ENCODE results near the gene STUM.

STUM gene

GRCh38 chr1:226643177-226643576 is 94.6 kb downstream of the STUM start:
- no peak for FAIRE-seq

DNA sequence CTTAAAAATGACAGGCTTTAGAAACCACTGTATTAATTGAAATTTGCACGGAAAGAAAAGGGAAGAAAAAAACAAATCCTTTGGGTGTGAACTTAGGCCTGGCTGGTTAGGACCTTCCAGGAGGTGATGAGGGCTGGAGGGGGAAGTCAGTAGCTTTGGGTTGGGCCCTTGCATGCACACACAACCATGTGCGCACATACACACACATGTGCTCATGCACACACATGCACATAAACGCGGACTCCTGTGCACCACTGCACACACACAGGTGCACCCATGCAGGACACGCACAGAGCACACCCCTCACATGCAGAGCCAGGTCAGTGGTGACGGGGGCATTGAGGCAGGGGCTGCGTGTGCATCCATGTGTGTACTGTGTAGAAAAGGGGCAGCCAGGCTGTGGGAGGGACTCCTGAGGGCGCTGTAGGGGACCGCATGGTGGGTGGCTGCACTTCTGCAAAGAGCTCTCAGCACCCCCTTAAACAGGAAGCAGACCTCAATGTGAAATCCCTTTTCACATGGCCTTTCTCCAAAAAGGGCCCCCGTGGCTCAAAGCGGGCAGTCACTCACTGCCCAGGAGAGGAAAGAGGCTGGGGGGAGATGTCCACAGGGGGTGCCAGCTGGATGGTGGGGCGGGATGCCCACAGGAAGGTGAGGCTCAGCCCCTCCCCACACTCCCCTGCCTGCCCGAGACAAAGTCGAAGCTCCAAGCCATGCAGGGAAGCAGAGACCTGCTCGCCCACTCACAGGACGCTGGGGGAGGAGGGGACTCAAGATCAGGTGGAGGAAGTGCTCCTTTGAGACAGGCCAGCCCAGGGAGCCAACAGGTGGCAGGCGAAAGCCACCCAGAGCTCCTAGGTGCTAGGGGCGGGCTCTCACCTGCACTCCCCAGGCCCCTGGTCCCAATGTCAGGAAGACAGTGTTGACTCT is 95.3 kb downstream of the STUM start:
- no peak for FAIRE-seq

- no peak for FAIRE-seq
These were observed 96.1 kb downstream of the STUM start for GRCh38 chr1:226644541-226645176.

DNA sequence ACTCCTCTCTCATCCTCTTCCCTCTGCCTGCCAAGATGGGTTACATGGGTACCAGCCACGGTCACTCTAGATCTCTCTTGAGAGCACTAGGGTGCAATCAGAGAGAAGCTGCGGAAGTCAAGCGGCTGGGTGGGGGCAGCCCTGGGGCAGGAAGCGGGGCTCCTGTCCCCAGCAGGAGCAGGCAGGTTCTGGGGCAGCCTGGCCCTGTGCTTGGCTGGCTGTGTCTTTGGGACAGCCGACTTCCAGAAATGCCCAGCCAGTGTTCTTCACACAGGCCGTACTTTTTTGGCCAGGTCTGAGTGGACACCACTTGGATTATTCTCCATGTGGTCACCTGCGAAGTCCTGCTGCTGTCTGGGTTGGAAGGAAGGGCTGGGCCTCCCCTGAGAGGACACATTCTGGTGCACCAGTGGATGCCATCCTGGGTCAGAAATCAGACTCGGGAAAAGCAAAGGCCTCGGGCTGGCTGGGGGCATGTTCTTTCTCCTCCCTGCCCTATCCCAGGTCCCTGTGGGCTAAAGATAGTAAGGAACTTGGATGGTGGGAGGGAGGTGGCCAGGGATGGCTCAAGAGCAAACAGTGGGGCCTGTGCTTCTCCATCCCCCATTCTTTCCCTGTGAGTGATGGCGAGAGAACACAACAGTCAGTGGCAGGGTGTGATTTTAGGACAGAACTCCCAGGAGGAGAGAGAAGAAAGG is 96.9 kb downstream of the STUM start:
- no peak for FAIRE-seq

DNA sequence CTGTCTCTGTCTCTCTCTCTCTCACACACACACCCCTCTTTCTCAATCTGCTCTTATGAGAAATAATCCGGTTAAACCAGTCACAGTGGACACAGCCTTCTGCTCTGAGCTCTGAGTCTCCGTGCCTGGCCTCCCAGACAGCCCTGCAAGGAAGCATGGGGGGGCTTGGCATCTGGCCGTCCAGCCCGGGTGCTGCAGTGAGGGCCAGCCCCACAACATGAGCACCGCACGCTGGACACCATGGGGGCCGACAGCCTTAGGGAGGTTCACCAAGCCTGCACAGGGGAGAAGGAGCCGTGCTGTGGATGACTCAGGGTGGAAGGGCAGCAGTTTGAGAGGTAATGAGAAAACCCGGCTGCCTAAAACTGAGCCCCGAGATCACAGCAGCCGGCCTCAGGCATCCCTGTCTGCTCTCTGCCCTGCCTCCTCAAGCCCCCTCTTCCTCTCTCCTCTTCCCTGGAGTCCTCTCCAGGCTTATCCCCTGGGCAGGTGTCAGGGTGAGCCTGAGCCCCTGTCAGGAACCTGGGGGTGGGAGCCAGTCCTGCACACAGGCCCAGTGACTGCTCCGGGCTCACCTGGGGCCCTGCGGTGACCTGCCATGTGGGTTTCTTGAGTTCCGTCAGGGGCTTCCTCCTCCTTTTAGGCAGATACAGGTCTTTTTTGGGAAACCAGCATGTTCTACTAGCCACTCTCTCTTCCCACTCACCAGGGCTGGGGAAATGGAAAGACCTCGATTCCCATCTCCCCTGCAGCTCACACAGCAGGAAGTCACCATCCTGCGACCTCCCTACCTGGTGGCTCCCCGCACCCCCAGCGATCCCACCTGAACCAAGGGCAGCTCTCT is 97.7 kb downstream of the STUM start:
- FAIRE-seq, result no peak

DNA sequence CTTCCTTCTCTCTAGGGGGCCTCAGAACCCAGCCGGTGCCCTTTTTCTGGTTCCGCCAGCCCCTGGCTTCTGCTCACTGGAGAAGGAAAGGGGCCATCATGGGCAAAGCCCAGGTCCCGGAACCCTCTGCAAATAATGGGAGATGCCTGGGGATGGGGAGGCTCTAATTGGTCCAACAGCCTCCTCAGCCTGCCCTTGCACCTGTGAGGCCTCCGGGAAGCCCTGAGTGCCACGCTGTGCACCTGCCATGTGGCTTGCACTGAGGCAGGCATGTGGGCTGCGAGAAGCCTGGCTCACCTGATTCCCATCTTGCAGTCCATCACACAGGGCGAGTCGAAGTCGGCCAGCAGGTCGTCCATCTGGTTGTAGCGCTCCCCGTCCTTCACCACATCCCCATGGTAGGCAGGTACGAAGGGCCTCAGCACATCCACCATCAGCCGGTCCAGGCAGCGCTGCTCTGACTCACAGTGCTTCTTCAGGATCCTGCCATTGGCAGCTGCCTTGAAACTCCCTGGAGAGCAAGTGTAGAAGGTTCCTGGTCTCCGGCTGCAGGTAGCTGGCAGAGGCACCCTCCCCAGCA is 98.4 kb downstream of the STUM start:
- no peak for FAIRE-seq

- FAIRE-seq, result no peak
These were observed 99.2 kb downstream of the STUM start for GRCh38 chr1:226647719-226648118.

- FAIRE-seq, result no peak
These were observed 99.9 kb downstream of the STUM start for GRCh38 chr1:226648421-226648820.

DNA sequence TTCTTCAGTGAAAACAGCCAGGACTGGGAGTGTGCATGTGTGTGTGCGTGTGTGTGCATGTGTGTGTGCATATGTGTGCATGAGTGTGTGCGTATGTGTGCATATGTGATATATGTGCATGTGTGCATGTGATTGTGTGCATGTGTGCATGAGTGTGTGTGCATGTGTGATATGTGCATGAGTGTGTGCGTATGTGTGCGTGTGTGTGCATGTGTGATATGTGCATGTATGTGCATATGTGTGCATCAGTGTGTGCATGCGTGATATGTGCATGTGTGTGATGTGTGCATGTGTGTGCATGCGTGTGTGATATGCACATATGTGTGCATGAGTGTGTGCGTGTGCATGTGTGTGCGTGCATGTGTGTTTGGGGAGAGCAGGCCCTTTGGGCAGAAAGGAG is 100.7 kb downstream of the STUM start:
- FAIRE-seq, result no peak

DNA sequence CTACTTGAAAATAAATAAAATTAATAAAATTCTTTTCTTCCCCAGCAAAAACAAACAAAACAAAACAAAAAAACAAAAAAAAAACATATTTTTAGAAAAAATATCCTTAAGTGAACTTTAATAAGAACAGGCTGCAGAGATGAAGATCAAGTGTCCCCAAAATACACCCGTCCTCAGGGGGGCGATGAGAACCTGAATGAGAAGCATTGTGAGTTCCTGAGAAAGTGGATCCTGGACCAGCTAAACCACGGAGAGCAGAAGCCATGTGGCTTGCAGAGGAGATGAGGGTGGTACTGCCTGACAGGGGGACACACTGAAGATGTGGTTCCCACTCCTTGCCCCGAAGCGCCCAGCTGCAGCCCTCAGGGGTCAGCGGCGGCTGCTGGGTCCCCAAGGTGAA is 101.2 kb downstream of the STUM start:
- no peak for FAIRE-seq

DNA sequence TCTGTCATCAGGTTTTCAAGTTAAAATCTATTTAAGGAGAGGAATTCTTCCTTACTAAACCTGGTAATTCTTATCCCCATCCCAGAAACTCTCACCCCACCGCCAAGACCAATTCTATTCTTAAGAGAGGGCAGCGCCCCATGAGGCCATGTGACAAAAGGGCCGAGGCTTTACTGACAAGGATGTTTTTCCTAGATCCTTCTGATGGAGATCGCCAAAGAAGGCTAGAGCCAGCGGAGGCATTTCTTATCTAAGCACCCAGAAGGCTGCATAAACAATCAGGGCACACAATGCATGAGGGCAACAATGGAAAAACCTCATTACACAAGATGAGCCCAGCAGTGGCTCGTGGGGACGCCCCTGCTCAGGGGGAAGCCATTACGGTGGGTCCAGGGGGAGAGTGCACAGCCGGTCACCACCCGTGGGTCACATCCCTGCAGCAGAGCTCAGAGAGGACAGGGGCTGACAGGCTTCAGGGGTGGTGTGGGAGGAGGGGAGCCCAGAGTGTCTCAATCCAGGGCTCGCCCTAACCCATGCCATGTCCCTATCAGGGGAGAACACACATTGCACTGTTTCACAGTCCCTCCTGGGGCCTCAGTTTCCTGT is 101.8 kb downstream of the STUM start:
- no peak for FAIRE-seq

DNA sequence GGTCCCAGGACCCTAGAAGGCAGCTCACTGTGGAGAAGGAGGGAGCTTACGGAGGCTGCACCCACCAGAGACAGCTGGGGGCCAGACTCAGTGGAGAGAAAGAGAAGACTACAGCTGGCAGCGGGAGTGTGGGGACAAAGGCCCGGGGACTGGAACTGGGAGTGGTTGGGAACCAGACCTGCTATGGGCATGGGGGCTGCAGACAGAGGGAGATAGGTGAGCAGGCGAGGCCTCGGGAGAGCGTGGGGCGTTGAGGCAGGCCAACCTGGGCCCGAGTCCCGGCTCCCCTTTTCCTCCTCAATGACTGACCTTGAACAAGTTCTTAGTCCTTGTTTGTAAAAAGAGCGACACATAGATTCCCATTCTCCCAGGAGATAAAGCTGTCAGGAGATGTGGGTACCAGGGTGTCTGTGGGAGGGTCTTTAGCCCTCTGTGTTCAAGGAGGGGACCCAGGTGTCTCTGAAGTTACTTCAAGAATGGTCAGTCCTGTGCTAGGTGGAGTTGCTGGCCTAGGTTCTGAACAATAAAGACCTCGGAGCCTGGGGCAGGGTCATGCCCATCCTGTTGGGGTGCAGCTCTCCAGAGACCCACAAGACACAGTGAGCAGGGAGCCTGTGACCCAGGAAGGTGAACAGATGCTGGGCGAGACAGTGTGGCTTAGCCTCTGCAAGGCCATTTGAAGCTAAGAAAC is 102.6 kb downstream of the STUM start:
- FAIRE-seq, result no peak

DNA sequence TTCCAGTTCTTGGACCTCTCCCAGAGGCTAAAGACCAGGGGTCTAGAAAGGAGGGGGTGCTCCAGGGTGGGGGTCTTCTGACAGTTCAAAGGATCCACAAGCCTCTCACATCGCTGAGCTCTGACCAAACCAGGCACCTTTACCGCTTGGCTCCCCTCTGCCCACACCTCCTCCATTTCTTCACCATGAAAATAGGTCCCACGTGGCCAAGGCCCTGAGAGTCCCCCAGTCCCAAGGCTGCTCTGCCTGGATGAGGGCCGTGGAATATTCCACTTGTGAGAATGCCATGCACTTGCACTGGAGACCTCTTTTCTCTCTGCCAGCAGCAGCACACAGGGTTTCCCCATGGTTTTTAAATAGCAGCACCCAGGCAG is 103.2 kb downstream of the STUM start:
- FAIRE-seq, result no peak

GRCh38 chr1:226652613-226653012 is 104.0 kb downstream of the STUM start:
- FAIRE-seq, result no peak

DNA sequence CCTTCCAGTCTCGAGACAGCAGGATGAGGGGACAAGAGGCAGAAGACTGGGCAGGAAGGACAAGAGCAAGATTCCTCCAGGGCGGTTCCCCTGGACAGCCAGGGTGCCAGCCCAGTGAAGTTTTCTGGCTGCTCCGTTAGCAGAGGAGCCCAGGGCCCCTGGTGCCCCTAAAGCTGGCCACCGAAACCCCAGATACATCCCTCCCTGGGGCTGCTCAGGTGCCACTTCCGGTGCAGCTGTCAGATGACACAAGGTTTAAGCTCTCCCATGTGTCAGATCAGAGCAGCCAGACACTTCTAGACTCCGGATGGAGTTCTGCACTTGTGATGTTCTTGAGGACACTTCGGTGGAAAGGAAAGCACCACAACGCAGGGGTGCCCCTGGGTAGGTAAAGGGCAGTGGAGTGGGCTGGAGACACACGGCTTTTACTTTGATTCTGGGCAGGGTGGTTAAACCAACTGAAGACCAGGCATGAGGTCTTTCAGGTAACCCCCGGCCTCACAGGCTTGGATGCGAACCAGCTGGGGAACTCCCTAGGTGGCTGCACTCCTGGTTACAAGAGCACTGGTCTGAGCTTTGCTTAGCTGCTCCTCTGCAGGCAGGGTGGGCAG is 104.9 kb downstream of the STUM start:
- FAIRE-seq, result no peak

GRCh38 chr1:226654046-226654667 is 105.6 kb downstream of the STUM start:
- no peak for FAIRE-seq

DNA sequence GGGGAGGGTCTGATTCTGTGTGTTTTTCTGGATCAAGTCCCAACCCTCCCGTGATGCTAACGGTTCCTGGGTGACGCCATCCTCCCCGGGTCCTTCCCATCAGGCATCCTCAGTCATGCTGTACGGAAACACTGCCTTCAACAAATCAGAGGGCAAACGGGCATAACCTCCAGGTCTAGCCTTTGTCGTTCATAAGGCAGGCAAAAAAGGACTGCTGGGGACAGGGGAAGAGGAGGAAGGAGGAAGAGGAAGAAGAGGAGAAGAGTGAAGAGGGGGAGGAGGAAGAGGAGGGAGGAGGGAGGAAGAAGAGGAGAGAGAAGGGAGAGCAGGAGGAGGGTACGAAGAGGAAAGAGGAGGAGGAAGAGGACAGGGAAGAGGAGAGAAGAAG is 106.1 kb downstream of the STUM start:
- FAIRE-seq, result no peak

DNA sequence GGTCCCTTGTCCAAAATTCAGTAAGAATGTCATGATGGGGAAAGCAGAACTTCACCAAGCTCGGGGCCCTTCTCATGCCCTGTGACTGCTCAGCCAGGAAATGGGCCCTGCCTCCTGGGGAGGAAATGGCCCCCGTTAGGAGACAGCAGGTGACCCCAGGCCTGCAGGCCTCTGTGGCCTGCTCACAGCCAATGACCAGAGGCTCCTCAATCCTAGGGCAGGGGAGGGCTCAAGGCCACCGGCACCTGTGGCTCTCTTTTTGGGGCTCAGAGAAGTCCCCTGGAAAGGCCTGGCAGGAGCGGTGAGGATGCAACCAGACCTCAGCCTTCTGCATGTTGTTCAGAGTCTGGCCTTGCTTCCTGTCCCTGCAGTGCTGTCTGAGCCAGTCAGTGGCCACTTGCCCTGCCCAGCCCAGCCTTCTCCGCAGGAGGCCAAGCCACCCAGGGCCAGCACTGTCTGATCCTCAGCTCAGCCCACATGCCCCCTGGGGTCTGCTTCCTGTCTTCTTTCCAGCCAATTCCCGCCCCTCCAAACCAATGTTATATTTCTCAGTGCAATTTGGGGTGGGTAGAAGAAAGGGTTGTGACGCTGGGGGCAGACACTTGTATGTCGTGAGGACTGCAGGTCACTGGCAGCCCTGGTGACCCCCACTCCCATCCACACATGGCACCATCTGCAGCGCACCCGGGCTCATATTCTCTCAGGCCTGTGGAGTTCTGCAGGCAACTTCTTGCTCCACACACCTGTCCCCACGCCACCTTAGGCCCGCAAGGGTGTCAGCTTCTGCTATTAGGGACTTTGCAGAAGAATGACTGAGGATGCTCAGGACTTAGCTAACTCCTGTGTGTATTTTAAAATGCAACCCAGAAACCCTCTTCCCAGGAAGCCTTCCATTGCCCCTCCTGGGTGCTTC is 106.9 kb downstream of the STUM start:
- FAIRE-seq, result no peak

DNA sequence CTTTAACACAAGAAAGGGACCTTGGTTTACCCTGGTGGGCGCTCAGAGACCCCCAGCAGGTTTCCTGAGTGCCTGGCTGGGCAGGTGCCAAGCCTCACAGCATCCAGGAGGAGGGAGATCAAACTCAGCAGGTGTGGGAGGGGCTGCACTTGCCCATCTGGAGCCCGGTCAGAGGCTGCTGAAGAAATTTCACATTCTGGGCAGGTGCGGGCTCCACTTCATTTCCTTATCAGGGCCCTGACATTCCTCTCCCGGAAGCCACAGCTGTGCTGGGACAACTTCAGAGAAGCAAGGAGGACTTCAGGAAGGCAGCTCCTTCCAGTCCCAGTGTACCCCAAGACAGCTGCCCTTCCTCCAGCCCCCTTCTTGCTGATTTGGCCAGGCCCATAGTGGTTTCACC is 107.6 kb downstream of the STUM start:
- no peak for FAIRE-seq

Data from A204.1 (cell line).